H9 (cell line): Measurements from ENCODE around the gene AIF1. TPM values are rescaled to one million over a fixed set of nuclear protein-coding genes. Genes with fewer than 3 reads are reported as not detected.

Experiments used
- DNase-seq: peaks from one replicate; pipeline ENCODE4 v3.0.0-alpha.2; 2017
- H2AFZ ChIP-seq: one replicate; pipeline ENCODE4 v1.6.1; 2013; ENCODE audit warnings: mild to moderate bottlenecking, low read length, control low read depth, moderate library complexity
- H2AK5ac ChIP-seq: 2 replicates; pipeline ENCODE4 v1.6.1; 2013; ENCODE audit warnings: low read length, control low read depth, mixed read lengths; ENCODE audit not compliant: insufficient read length
- H2BK120ac ChIP-seq: one replicate; pipeline ENCODE4 v1.6.1; 2013; ENCODE audit warnings: low read depth, mild to moderate bottlenecking, low read length, control low read depth, inconsistent platforms; ENCODE audit not compliant: poor library complexity, severe bottlenecking
- H2BK12ac ChIP-seq: 2 replicates; pipeline ENCODE4 v1.6.1; 2013; ENCODE audit warnings: low read length, control low read depth, mixed read lengths, low read depth; ENCODE audit not compliant: insufficient read length
- H2BK15ac ChIP-seq: 2 replicates; pipeline ENCODE4 v1.6.1; 2013; ENCODE audit warnings: low read depth, low read length, control low read depth
- H2BK20ac ChIP-seq: one replicate; pipeline ENCODE4 v1.6.1; 2013; ENCODE audit warnings: low read depth, mild to moderate bottlenecking, low read length, control low read depth, inconsistent platforms; ENCODE audit not compliant: poor library complexity, severe bottlenecking
- H2BK5ac ChIP-seq: 2 replicates; pipeline ENCODE4 v1.6.1; 2013; ENCODE audit warnings: low read length, control low read depth, mixed read lengths; ENCODE audit not compliant: insufficient read length
- H3K14ac ChIP-seq: 2 replicates; pipeline ENCODE4 v1.6.1; 2013; ENCODE audit warnings: low read length, control low read depth; ENCODE audit not compliant: insufficient read depth
- H3K18ac ChIP-seq: 2 replicates; pipeline ENCODE4 v1.6.1; 2013; ENCODE audit warnings: low read depth, mild to moderate bottlenecking, mixed read lengths, low read length, control low read depth; ENCODE audit not compliant: insufficient read length
- H3K23ac ChIP-seq: 2 replicates; pipeline ENCODE4 v1.6.1; 2013; ENCODE audit warnings: low read length, control low read depth, mixed read lengths, low read depth; ENCODE audit not compliant: insufficient read length
- H3K23me2 ChIP-seq: 2 replicates; pipeline ENCODE4 v1.6.1; 2013; ENCODE audit warnings: low read depth, mild to moderate bottlenecking, mixed read lengths, low read length, control low read depth; ENCODE audit not compliant: insufficient read length, poor library complexity, severe bottlenecking
- H3K27ac ChIP-seq: 2 replicates; pipeline ENCODE4 v1.5.1; 2013; ENCODE audit warnings: low read length, control low read depth, mixed read lengths, low read depth; ENCODE audit not compliant: insufficient read length
- H3K27me3 ChIP-seq: 2 replicates; pipeline ENCODE4 v1.6.1; 2013; ENCODE audit warnings: low read length, control low read depth, inconsistent platforms; ENCODE audit not compliant: insufficient read depth
- H3K4ac ChIP-seq: 2 replicates; pipeline ENCODE4 v1.6.1; 2013; ENCODE audit warnings: low read depth, mild to moderate bottlenecking, control low read depth, inconsistent platforms, low read length, moderate library complexity
- H3K4me1 ChIP-seq: 2 replicates; pipeline ENCODE4 v1.6.1; 2013; ENCODE audit warnings: low read length, control low read depth, inconsistent platforms; ENCODE audit not compliant: insufficient read depth
- H3K4me2 ChIP-seq: 2 replicates; pipeline ENCODE4 v1.6.1; 2013; ENCODE audit warnings: low read length, control low read depth, mixed read lengths; ENCODE audit not compliant: insufficient read length, insufficient read depth
- H3K56ac ChIP-seq: 2 replicates; pipeline ENCODE4 v1.6.1; 2013; ENCODE audit warnings: low read depth, mild to moderate bottlenecking, mixed read lengths, low read length, control low read depth; ENCODE audit not compliant: insufficient read length
- H3K79me1 ChIP-seq: 2 replicates; pipeline ENCODE4 v1.6.1; 2013; ENCODE audit warnings: low read depth, mild to moderate bottlenecking, moderate library complexity, low read length, control low read depth, inconsistent platforms; ENCODE audit not compliant: insufficient read depth, poor library complexity, severe bottlenecking
- H3K79me2 ChIP-seq: 2 replicates; pipeline ENCODE4 v1.6.1; 2013; ENCODE audit warnings: low read length, control low read depth, inconsistent platforms; ENCODE audit not compliant: insufficient read depth
- H3K9ac ChIP-seq: 2 replicates; pipeline ENCODE4 v1.6.1; 2013; ENCODE audit warnings: low read length, control low read depth, mixed read lengths; ENCODE audit not compliant: insufficient read length; ENCODE audit errors: extremely low read depth
- H3K9me3 ChIP-seq: one replicate; pipeline ENCODE4 v1.6.1; 2013; ENCODE audit warnings: low read depth, low read length, inconsistent platforms; ENCODE audit not compliant: control insufficient read depth
- H3T11ph ChIP-seq: one replicate; pipeline ENCODE4 v1.6.1; 2013; ENCODE audit warnings: mild to moderate bottlenecking, low read length, control low read depth, inconsistent platforms
- H4K20me1 ChIP-seq: one replicate; pipeline ENCODE4 v1.6.1; 2013; ENCODE audit not compliant: control insufficient read depth, insufficient read length, insufficient read depth
- H4K5ac ChIP-seq: 2 replicates; pipeline ENCODE4 v1.6.1; 2013; ENCODE audit warnings: low read depth, mild to moderate bottlenecking, mixed read lengths, low read length, control low read depth; ENCODE audit not compliant: insufficient read length
- H4K8ac ChIP-seq: replicated peaks from 2 replicates; pipeline ENCODE4 v1.6.1; 2013; ENCODE audit warnings: low read length, control low read depth, mixed read lengths, low read depth; ENCODE audit not compliant: insufficient read length
- H4K91ac ChIP-seq: 2 replicates; pipeline ENCODE4 v1.6.1; 2013; ENCODE audit warnings: low read depth, mild to moderate bottlenecking, moderate library complexity, mixed read lengths, low read length, control low read depth; ENCODE audit not compliant: insufficient read length
- H3K27ac Mint-ChIP-seq, 3 experiments: 2 replicates in 2 of 3; 3 replicates in 1 of 3; pipeline ENCODE4 v1.8.0; 2020 to 2021; ENCODE audit warnings: mixed read lengths in 3 of 3, mild to moderate bottlenecking in 1 of 3, moderate library complexity in 1 of 3
- H3K27me3 Mint-ChIP-seq: 2 replicates; pipeline ENCODE4 v1.8.0; 2021; ENCODE audit warnings: low read depth, mild to moderate bottlenecking, moderate library complexity, mixed read lengths
- H3K36me3 Mint-ChIP-seq, 3 experiments: 2 replicates in 2 of 3; 3 replicates in 1 of 3; pipeline ENCODE4 v1.8.0; 2020 to 2021; ENCODE audit warnings: low read depth in 3 of 3, mixed read lengths in 3 of 3; ENCODE audit not compliant: insufficient read depth in 1 of 3
- H3K4me1 Mint-ChIP-seq, 2 experiments: 2 replicates each; pipeline ENCODE4 v1.8.0; 2020; ENCODE audit warnings: mixed read lengths in 2 of 2
- H3K4me3 Mint-ChIP-seq, 2 experiments: 2 replicates in 1 of 2; 3 replicates in 1 of 2; pipeline ENCODE4 v1.8.0; 2020 to 2021; ENCODE audit warnings: mild to moderate bottlenecking in 2 of 2, mixed read lengths in 2 of 2, moderate library complexity in 1 of 2
- H3K9me3 Mint-ChIP-seq, 2 experiments: 2 replicates in 1 of 2; 3 replicates in 1 of 2; pipeline ENCODE4 v1.8.0; 2020; ENCODE audit warnings: mild to moderate bottlenecking in 2 of 2, mixed read lengths in 2 of 2, moderate library complexity in 1 of 2
- WGBS: extraction: QIAGEN DNeasy Blood & Tissue Kit; methylation state at CpG from one replicate; pipeline ENCODE4 v1.1.7; 2013; ENCODE audit warnings: missing lambda C conversion rate, low lambda C conversion rate, mixed read lengths; ENCODE audit not compliant: insufficient read length; ENCODE audit errors: extremely low coverage; 5-methylcytosine and 5-hydroxymethylcytosine counted together
- total RNA-seq: library from RNA; stranded (reverse); gene quantifications from 2 replicates; pipeline ENCODE4 v1.2.1, GENCODE V29; 2021
- TF ChIP-seq, protein P1 (sequence below): fragments of 200-600 bp; sonication (generic); conservative IDR thresholded peaks from 3 replicates; pipeline ENCODE4 v1.8.0; 2021; ENCODE audit warnings: antibody characterized with exemption, mild to moderate bottlenecking

The AIF1 gene
- total RNA-seq, 1 experiment from 2014 or later, result 4.2 TPM

DNA sequence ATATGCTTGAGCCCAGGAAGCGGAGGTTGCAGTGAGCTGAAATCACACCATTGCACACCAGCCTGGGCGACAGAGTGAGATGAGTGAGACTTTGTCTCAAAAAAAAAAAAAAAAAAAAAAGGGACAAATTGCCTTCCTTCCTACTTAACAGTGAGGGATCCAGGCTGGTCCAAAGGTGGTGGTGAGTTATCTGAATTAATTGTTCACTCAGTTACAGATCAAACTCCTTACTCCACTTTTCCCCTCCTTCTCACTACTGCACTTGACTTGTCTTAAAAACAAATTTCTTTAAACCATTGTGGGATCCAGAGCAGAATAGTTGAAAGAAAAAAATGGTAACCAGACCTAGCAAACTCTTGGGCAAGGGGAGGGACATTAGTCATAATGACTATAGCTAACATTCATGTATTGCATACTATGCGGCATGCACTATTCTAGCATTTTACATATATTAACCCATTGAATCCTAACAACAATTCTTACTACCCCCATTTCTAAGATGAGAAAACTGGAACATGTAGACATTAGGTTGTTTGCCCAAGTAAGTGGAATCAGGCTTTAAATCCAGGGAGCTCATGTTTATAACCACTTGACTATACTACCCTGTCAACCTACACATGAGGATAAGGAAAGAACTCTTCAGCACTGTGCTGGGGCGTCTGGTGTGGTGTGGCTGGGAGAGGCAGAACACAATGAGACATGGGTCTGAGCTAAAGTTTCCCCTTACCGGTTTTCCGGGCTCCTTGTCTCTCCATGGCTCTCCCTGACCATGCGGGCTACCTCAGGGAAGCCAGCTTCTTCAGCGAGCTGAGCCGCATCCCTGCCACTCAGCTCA is 48.3 kb downstream of the AIF1 start:
- peak overlapping the region; percentile 99 for H3K4me3 Mint-ChIP-seq
- H2BK12ac ChIP-seq, result no peak overlapping the region
- H2BK20ac ChIP-seq, result no peak overlapping the region
- no peak overlapping the region for H2AK5ac ChIP-seq
- peaks cover 37 to 63% (median 49%) of the 10 kb centered on the region in 3 experiments for H3K36me3 Mint-ChIP-seq
- no peak for DNase-seq
- H3K27ac Mint-ChIP-seq, result peak overlapping the region in 1 of 3 experiments; percentile 99; a peak in 2 of 7 replicates
- H4K20me1 ChIP-seq, result no peaks in the 10 kb centered on the region
- no peak overlapping the region for H3K18ac ChIP-seq
- H3K79me1 ChIP-seq, result peaks cover 20% of the 10 kb centered on the region
- no peak overlapping the region for H4K91ac ChIP-seq
- no peak overlapping the region for H4K8ac ChIP-seq
- H3K23me2 ChIP-seq, result peaks cover 26% of the 10 kb centered on the region
- H3K4ac ChIP-seq, result no peak overlapping the region
- no peak overlapping the region for H2BK5ac ChIP-seq
- H3K27me3 Mint-ChIP-seq, result no peaks in the 10 kb centered on the region; the same call in 1 of the 2 replicates
- no peak overlapping the region for H2BK15ac ChIP-seq
- H3K9ac ChIP-seq, result no peak overlapping the region
- no peak overlapping the region for H3K56ac ChIP-seq
- no peak overlapping the region for H3K23ac ChIP-seq
- peaks cover 35 to 51% of the 10 kb centered on the region in 2 experiments for H3K4me1 Mint-ChIP-seq
- TF ChIP-seq, protein P1, sequence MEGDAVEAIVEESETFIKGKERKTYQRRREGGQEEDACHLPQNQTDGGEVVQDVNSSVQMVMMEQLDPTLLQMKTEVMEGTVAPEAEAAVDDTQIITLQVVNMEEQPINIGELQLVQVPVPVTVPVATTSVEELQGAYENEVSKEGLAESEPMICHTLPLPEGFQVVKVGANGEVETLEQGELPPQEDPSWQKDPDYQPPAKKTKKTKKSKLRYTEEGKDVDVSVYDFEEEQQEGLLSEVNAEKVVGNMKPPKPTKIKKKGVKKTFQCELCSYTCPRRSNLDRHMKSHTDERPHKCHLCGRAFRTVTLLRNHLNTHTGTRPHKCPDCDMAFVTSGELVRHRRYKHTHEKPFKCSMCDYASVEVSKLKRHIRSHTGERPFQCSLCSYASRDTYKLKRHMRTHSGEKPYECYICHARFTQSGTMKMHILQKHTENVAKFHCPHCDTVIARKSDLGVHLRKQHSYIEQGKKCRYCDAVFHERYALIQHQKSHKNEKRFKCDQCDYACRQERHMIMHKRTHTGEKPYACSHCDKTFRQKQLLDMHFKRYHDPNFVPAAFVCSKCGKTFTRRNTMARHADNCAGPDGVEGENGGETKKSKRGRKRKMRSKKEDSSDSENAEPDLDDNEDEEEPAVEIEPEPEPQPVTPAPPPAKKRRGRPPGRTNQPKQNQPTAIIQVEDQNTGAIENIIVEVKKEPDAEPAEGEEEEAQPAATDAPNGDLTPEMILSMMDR, result no peak
- H3K14ac ChIP-seq, result no peak overlapping the region
- H4K5ac ChIP-seq, result no peak overlapping the region
- H3K9me3 Mint-ChIP-seq, result no peaks in the 10 kb centered on the region
- H3K4me2 ChIP-seq, result peak overlapping the region; percentile 96
- H3K4me1 ChIP-seq, result no peaks in the 10 kb centered on the region
- no peak overlapping the region for H2BK120ac ChIP-seq
- no peak overlapping the region for H2AFZ ChIP-seq
- H3K9me3 ChIP-seq, result no peaks in the 10 kb centered on the region
- H3K79me2 ChIP-seq, result peaks cover 10% of the 10 kb centered on the region; the same call in 1 of the 2 replicates
- no peak overlapping the region for H3T11ph ChIP-seq
- H3K27ac ChIP-seq, result no peak overlapping the region
- no peaks in the 10 kb centered on the region for H3K27me3 ChIP-seq
- no CpG with 5 or more reads among the region's 9 CpGs for whole genome bisulfite sequencing
